H9 (cell line): ENCODE data around the gene USP47. TPM values are rescaled to one million over a fixed set of nuclear protein-coding genes. Genes with fewer than 3 reads are reported as not detected.

Source experiments
- DNase-seq: peaks from one replicate; pipeline ENCODE4 v3.0.0-alpha.2; 2017
- H2AFZ ChIP-seq: one replicate; pipeline ENCODE4 v1.6.1; 2013; ENCODE audit warnings: mild to moderate bottlenecking, low read length, control low read depth, moderate library complexity
- H2AK5ac ChIP-seq: 2 replicates; pipeline ENCODE4 v1.6.1; 2013; ENCODE audit warnings: low read length, control low read depth, mixed read lengths; ENCODE audit not compliant: insufficient read length
- H2BK120ac ChIP-seq: one replicate; pipeline ENCODE4 v1.6.1; 2013; ENCODE audit warnings: low read depth, mild to moderate bottlenecking, low read length, control low read depth, inconsistent platforms; ENCODE audit not compliant: poor library complexity, severe bottlenecking
- H2BK12ac ChIP-seq: 2 replicates; pipeline ENCODE4 v1.6.1; 2013; ENCODE audit warnings: low read length, control low read depth, mixed read lengths, low read depth; ENCODE audit not compliant: insufficient read length
- H2BK15ac ChIP-seq: 2 replicates; pipeline ENCODE4 v1.6.1; 2013; ENCODE audit warnings: low read depth, low read length, control low read depth
- H2BK20ac ChIP-seq: one replicate; pipeline ENCODE4 v1.6.1; 2013; ENCODE audit warnings: low read depth, mild to moderate bottlenecking, low read length, control low read depth, inconsistent platforms; ENCODE audit not compliant: poor library complexity, severe bottlenecking
- H2BK5ac ChIP-seq: 2 replicates; pipeline ENCODE4 v1.6.1; 2013; ENCODE audit warnings: low read length, control low read depth, mixed read lengths; ENCODE audit not compliant: insufficient read length
- H3K14ac ChIP-seq: 2 replicates; pipeline ENCODE4 v1.6.1; 2013; ENCODE audit warnings: low read length, control low read depth; ENCODE audit not compliant: insufficient read depth
- H3K18ac ChIP-seq: 2 replicates; pipeline ENCODE4 v1.6.1; 2013; ENCODE audit warnings: low read depth, mild to moderate bottlenecking, mixed read lengths, low read length, control low read depth; ENCODE audit not compliant: insufficient read length
- H3K23ac ChIP-seq: 2 replicates; pipeline ENCODE4 v1.6.1; 2013; ENCODE audit warnings: low read length, control low read depth, mixed read lengths, low read depth; ENCODE audit not compliant: insufficient read length
- H3K23me2 ChIP-seq: 2 replicates; pipeline ENCODE4 v1.6.1; 2013; ENCODE audit warnings: low read depth, mild to moderate bottlenecking, mixed read lengths, low read length, control low read depth; ENCODE audit not compliant: insufficient read length, poor library complexity, severe bottlenecking
- H3K27ac ChIP-seq: 2 replicates; pipeline ENCODE4 v1.5.1; 2013; ENCODE audit warnings: low read length, control low read depth, mixed read lengths, low read depth; ENCODE audit not compliant: insufficient read length
- H3K27me3 ChIP-seq: 2 replicates; pipeline ENCODE4 v1.6.1; 2013; ENCODE audit warnings: low read length, control low read depth, inconsistent platforms; ENCODE audit not compliant: insufficient read depth
- H3K4ac ChIP-seq: 2 replicates; pipeline ENCODE4 v1.6.1; 2013; ENCODE audit warnings: low read depth, mild to moderate bottlenecking, control low read depth, inconsistent platforms, low read length, moderate library complexity
- H3K4me1 ChIP-seq: 2 replicates; pipeline ENCODE4 v1.6.1; 2013; ENCODE audit warnings: low read length, control low read depth, inconsistent platforms; ENCODE audit not compliant: insufficient read depth
- H3K4me2 ChIP-seq: 2 replicates; pipeline ENCODE4 v1.6.1; 2013; ENCODE audit warnings: low read length, control low read depth, mixed read lengths; ENCODE audit not compliant: insufficient read length, insufficient read depth
- H3K56ac ChIP-seq: 2 replicates; pipeline ENCODE4 v1.6.1; 2013; ENCODE audit warnings: low read depth, mild to moderate bottlenecking, mixed read lengths, low read length, control low read depth; ENCODE audit not compliant: insufficient read length
- H3K79me1 ChIP-seq: 2 replicates; pipeline ENCODE4 v1.6.1; 2013; ENCODE audit warnings: low read depth, mild to moderate bottlenecking, moderate library complexity, low read length, control low read depth, inconsistent platforms; ENCODE audit not compliant: insufficient read depth, poor library complexity, severe bottlenecking
- H3K79me2 ChIP-seq: 2 replicates; pipeline ENCODE4 v1.6.1; 2013; ENCODE audit warnings: low read length, control low read depth, inconsistent platforms; ENCODE audit not compliant: insufficient read depth
- H3K9ac ChIP-seq: 2 replicates; pipeline ENCODE4 v1.6.1; 2013; ENCODE audit warnings: low read length, control low read depth, mixed read lengths; ENCODE audit not compliant: insufficient read length; ENCODE audit errors: extremely low read depth
- H3K9me3 ChIP-seq: one replicate; pipeline ENCODE4 v1.6.1; 2013; ENCODE audit warnings: low read depth, low read length, inconsistent platforms; ENCODE audit not compliant: control insufficient read depth
- H3T11ph ChIP-seq: one replicate; pipeline ENCODE4 v1.6.1; 2013; ENCODE audit warnings: mild to moderate bottlenecking, low read length, control low read depth, inconsistent platforms
- H4K20me1 ChIP-seq: one replicate; pipeline ENCODE4 v1.6.1; 2013; ENCODE audit not compliant: control insufficient read depth, insufficient read length, insufficient read depth
- H4K5ac ChIP-seq: 2 replicates; pipeline ENCODE4 v1.6.1; 2013; ENCODE audit warnings: low read depth, mild to moderate bottlenecking, mixed read lengths, low read length, control low read depth; ENCODE audit not compliant: insufficient read length
- H4K8ac ChIP-seq: replicated peaks from 2 replicates; pipeline ENCODE4 v1.6.1; 2013; ENCODE audit warnings: low read length, control low read depth, mixed read lengths, low read depth; ENCODE audit not compliant: insufficient read length
- H4K91ac ChIP-seq: 2 replicates; pipeline ENCODE4 v1.6.1; 2013; ENCODE audit warnings: low read depth, mild to moderate bottlenecking, moderate library complexity, mixed read lengths, low read length, control low read depth; ENCODE audit not compliant: insufficient read length
- H3K27ac Mint-ChIP-seq, 3 experiments: 2 replicates in 2 of 3; 3 replicates in 1 of 3; pipeline ENCODE4 v1.8.0; 2020 to 2021; ENCODE audit warnings: mixed read lengths in 3 of 3, mild to moderate bottlenecking in 1 of 3, moderate library complexity in 1 of 3
- H3K27me3 Mint-ChIP-seq: 2 replicates; pipeline ENCODE4 v1.8.0; 2021; ENCODE audit warnings: low read depth, mild to moderate bottlenecking, moderate library complexity, mixed read lengths
- H3K36me3 Mint-ChIP-seq, 3 experiments: 2 replicates in 2 of 3; 3 replicates in 1 of 3; pipeline ENCODE4 v1.8.0; 2020 to 2021; ENCODE audit warnings: low read depth in 3 of 3, mixed read lengths in 3 of 3; ENCODE audit not compliant: insufficient read depth in 1 of 3
- H3K4me1 Mint-ChIP-seq, 2 experiments: 2 replicates each; pipeline ENCODE4 v1.8.0; 2020; ENCODE audit warnings: mixed read lengths in 2 of 2
- H3K4me3 Mint-ChIP-seq, 2 experiments: 2 replicates in 1 of 2; 3 replicates in 1 of 2; pipeline ENCODE4 v1.8.0; 2020 to 2021; ENCODE audit warnings: mild to moderate bottlenecking in 2 of 2, mixed read lengths in 2 of 2, moderate library complexity in 1 of 2
- H3K9me3 Mint-ChIP-seq, 2 experiments: 2 replicates in 1 of 2; 3 replicates in 1 of 2; pipeline ENCODE4 v1.8.0; 2020; ENCODE audit warnings: mild to moderate bottlenecking in 2 of 2, mixed read lengths in 2 of 2, moderate library complexity in 1 of 2
- CTCF ChIP-seq: fragments of 200-600 bp; sonication (generic); conservative IDR thresholded peaks from 3 replicates; pipeline ENCODE4 v1.8.0; 2021; ENCODE audit warnings: antibody characterized with exemption, mild to moderate bottlenecking
- WGBS: extraction: QIAGEN DNeasy Blood & Tissue Kit; methylation state at CpG from one replicate; pipeline ENCODE4 v1.1.7; 2013; ENCODE audit warnings: missing lambda C conversion rate, low lambda C conversion rate, mixed read lengths; ENCODE audit not compliant: insufficient read length; ENCODE audit errors: extremely low coverage; 5-methylcytosine and 5-hydroxymethylcytosine counted together
- total RNA-seq: library from RNA; stranded (reverse); gene quantifications from 2 replicates; pipeline ENCODE4 v1.2.1, GENCODE V29; 2021

Gene USP47
- total RNA-seq, 1 experiment from 2014 or later: 26.7 TPM

GRCh38 chr11:11826260-11826659 lies 15.5 kb upstream of the USP47 start:
- H2BK120ac ChIP-seq: no peak overlapping the region
- no peak overlapping the region for H3K9ac ChIP-seq
- no peak overlapping the region for H4K8ac ChIP-seq
- no peak overlapping the region for H4K91ac ChIP-seq
- TF ChIP-seq CTCF: no peak
- H3K79me2 ChIP-seq: no peaks in the 10 kb centered on the region
- peaks cover 8 to 12% of the 10 kb centered on the region in 2 experiments for H3K9me3 Mint-ChIP-seq
- no peaks in the 10 kb centered on the region for H3K4me1 ChIP-seq
- no peak overlapping the region for H3K56ac ChIP-seq
- H3K27ac ChIP-seq: no peak overlapping the region
- H3K4me3 Mint-ChIP-seq: no peak overlapping the region
- no peak overlapping the region for H2AK5ac ChIP-seq
- no peak overlapping the region for H2BK20ac ChIP-seq
- no peaks in the 10 kb centered on the region for H3K79me1 ChIP-seq
- H4K5ac ChIP-seq: no peak overlapping the region
- no peak overlapping the region for H2BK12ac ChIP-seq
- H2BK5ac ChIP-seq: no peak overlapping the region
- no peaks in the 10 kb centered on the region for H3K9me3 ChIP-seq
- H3K14ac ChIP-seq: no peak overlapping the region
- H3K4me2 ChIP-seq: no peak overlapping the region
- H3K36me3 Mint-ChIP-seq: peaks cover 0 to 10% (median 7%) of the 10 kb centered on the region in 3 experiments; a peak in 4 of 7 replicates
- no peak overlapping the region for H2BK15ac ChIP-seq
- H3K18ac ChIP-seq: no peak overlapping the region
- no peaks in the 10 kb centered on the region for H3K27me3 Mint-ChIP-seq
- H3K23ac ChIP-seq: no peak overlapping the region
- H2AFZ ChIP-seq: no peak overlapping the region
- no peak overlapping the region for H3K4ac ChIP-seq
- H3K27me3 ChIP-seq: no peaks in the 10 kb centered on the region
- no CpG with 5 or more reads among the region's 1 CpG for WGBS
- no peak overlapping the region for H3T11ph ChIP-seq
- H3K27ac Mint-ChIP-seq: no peak overlapping the region
- H3K23me2 ChIP-seq: no peaks in the 10 kb centered on the region
- no peak for DNase-seq
- no peaks in the 10 kb centered on the region for H3K4me1 Mint-ChIP-seq
- H4K20me1 ChIP-seq: no peaks in the 10 kb centered on the region
